ENCODE data around the gene BTBD7.
A peak's percentile ranks its signal among the peaks of the same experiment; 100 is the strongest.

The BTBD7 gene

DNA sequence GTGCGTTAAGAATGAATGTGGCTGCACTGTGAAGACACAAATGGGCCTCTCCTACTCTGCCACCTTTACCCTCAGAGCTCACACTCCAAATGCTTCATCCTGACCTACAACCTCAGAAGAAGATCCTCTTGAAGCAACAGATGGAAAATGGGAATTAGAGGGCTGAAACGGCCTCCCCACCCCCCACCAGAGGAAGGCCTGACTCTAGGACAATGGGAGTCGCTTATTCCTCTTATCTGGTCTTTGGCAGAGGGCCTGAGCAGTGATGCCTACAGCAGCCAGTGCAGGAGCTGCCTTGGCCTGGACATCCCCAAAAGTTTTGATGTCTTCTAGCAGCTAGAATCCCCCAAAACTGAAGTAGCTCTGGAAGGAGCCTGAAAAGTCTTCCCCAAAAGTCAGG, 29.2 kb downstream of the BTBD7 start:
- FAIRE-seq (no peak), DNase-seq (ENCODE audit: insufficient read length, low spot score) (no peak)

DNA sequence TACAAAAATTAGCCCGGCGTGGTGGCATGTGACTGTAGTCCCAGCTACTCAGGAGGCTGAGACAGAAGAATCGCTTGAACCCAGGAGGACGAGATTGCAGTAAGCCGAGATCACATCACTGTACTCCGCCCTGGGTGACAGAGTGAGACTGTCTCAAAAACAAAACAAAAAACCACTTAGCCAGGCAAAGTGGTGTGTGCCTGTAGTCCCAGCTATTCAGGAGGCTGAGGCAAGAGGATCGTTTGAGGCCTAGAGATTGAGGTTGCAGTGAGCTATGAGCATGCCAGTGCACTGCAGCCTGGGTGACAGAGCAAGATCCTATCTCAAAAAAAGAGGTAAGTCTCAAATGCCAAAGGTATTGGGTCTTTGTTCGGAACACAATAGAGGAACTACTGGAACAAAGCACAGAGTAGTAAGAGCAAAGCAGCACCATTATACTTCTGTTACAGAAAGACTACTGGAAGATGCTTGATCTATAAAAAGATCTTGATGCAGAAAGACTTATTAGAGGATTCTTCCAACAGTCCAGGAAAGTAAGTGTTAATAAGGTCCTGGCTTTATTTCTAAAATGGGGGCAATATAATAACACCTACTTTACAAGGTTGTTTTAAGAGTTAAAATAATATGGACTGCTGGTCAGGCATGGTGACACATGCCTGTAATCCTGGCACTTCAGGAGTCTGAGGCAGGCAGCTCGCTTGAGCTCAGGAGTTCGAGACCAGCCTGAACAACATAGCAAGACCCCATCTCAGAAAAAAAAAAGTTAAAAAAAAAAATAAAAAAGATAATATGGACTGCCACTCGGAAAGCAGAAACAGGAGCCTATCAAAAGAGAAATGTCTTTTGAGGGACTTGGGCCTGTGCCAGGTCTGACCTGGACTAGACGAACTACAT, 29.9 kb downstream of the BTBD7 start:
- FAIRE-seq: no peak

DNA sequence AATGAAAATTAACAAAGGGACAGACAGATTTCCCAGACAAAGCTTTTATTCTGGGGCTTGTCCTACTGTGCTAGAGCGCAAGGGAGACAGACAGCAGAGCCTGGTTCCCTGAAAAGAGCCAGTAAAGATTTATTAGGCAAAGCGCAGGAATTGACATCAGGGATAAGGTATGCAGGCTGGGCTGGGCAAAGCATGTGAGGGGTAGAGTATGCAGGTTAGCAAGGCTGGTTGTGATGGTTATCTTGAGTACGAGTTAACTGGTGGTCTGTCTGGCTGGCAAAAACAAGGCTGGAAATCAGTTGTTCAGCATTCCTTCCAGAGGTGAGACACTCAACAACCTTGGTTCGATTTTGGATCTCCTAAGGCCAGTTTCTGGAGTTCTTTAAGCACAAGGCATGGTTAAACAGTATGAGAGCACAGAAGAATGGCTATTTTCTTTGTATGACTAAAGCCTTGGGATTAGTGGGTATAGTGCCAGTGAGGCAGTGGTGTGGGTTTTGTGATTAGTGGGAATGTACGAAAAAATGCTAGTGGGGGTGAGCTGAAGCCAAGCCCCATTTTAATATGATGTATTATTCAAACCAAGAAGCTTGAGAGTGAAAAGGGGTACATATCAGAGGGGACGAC, 30.9 kb downstream of the BTBD7 start:
- no peak for DNase-seq (ENCODE audit: insufficient read length, low spot score)
- FAIRE-seq: no peak

More for the DNA sequence above, 29.9 kb downstream of the BTBD7 start:
- no peak for DNase-seq (ENCODE audit: insufficient read length, low spot score)

DNA sequence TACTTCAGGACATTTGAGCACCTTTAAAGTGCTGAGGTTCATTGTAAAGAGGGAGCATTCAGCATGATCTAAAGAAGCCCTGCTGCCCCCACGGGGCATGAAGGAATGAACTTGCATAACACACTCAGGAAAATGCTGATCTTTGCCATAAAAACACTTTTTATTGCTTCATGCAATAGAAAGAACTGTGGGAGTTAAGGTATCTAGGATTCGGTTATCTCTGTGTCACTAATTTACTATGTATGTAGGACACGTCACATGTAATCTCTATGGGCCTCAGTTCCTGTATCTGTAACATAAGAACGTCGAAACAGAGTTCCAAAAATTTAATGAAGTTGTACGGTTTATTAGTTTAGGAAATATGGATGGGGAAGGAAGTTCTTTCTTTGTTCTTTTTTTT, 33.0 kb downstream of the BTBD7 start:
- FAIRE-seq: no peak
- DNase-seq (ENCODE audit: insufficient read length, low spot score): no peak

DNA sequence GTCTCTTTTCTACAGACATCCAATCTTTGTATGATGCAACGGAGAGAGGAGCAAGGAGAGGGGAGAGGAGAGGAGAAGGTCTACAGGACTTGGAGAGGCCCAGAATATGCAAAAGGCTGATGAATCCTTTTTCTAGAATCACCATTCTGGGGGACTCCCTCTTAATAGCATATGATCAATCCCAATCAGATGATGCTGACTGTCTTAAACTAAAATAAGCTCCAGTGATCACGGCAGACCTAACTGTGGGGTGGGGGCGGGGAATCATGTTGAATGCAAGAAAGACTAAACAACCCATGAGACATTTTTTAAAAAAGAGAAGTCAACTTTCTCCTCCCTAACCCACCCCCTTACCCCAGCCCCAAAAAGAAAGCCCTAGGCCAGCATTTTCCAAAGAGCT, 33.4 kb downstream of the BTBD7 start:
- FAIRE-seq (no peak), DNase-seq (ENCODE audit: insufficient read length, low spot score) (no peak)

DNA sequence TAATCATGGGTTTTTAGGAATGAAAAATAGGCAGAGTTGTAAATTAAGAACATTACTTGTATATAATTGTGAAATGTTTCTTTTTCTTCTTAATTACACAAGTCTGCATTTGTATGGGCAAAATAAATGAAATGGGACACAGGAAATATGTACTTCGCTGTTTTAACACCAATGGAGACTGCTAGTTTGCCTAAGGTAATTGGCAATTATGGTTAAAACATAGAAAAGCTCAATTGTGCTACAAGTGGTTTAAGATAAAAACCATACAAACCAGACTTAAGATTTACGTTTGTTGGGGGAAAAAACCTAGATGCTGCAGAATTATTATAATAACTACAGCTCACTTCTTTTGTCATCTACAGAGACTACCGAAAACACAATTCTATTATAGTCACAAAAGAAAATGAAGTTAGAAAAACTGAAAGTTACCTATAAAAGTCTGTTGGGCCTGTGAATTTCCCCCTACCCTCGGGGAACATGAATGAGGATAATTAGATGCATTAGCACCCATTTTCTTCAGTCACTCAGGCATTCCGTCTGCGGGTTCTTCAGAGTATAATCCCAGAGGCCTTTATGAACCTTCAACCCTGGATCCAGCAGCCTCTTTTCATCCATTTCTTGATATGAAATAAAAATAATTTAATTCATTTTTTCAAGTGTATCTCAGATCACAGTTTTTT, 37.2 kb downstream of the BTBD7 start:
- DNase-seq (ENCODE audit: insufficient read length, low spot score) (no peak), FAIRE-seq (peak; percentile 44)

DNA sequence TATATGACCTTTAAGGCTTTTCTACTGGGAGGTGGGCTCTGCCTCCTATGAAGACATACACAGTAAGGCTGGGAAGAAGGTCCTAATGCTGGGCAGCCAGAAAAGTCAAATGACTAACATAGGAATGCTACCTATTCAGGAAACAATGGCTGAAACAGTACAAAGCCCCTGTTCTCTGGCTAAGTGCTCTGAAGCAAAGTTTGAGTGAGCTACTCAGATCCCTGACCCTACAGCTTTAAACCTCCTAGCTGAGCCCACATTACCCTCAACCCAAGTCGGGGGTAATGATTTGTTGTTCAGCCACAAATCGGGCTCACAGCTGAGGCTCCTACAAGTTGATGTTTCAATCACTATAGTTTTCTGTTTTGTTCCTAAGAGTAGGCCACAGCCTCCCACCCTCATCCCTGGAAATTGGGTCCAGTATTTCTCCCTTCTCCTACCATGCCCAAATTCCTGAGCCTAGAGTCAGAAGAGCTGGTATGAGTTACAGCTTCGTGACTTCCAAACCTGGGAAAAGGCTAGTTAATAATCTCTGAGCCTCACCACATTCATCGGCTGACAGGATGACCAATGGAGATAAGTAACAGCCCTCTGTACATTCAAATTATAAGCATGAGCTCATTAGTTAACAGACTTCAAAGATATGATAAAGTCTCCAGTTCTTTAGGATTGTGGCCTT, 46.5 kb downstream of the BTBD7 start:
- DNase-seq (ENCODE audit: insufficient read length, low spot score) (no peak), FAIRE-seq (peak; percentile 59)

DNA sequence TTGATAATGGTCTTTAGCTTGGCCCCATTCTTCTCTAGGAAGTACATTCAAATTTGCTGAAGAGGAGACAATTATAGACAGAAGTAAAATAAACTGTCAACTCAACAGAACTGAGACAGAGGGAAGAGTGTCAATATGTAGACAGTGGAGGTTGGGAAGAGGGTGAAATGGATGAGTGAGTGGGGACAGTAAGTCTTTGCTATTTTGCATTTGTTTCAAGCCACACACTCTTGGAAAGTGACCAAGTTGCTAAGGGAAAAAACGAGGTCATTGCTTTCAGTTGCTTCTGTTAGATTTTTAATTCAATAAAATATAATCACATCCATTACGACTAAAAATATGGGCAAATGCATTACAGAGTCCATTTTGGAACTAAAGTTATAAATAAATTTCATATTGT, 47.8 kb downstream of the BTBD7 start:
- FAIRE-seq (no peak), DNase-seq (ENCODE audit: insufficient read length, low spot score) (no peak)

DNA sequence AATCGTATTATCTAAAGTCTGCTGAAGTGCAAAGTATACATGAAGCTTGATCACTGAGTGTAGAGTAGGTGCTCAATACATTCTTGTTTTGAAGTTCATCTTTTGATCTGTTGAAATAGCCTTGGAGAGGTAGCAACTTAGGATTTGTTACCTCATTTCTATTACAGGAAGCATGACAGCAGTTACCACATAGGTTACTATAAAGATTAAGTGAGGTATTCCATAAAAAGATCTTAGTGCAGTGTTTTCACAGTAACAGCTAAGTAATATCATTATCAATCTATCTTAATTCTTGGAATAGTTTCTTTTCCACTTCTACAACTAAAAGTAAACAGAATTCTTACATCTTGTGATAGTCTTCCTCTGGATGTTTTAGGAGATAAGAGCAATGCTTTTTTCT, 50.9 kb downstream of the BTBD7 start:
- no peak for DNase-seq (ENCODE audit: insufficient read length, low spot score)
- FAIRE-seq: peak; percentile 65

DNA sequence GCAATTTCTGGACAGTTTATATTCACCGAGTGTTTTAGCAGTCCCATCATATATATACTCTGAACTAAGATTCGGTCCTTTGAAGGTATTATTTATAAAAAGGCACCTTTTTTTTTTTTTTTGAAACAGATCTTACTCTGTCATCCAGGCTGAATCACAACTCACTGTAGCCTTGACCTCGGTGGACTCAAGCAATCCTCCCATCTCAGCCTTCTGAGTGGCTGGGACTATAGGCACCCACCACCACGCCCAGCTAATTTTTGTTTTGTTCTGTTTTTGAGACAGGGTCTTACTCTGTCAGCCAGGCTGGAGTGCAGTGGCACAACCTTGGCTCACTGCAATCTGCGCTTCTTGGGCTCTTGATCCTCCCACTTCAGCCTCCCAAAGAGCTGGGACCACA, 52.1 kb downstream of the BTBD7 start:
- FAIRE-seq (no peak), DNase-seq (ENCODE audit: insufficient read length, low spot score) (no peak)

DNA sequence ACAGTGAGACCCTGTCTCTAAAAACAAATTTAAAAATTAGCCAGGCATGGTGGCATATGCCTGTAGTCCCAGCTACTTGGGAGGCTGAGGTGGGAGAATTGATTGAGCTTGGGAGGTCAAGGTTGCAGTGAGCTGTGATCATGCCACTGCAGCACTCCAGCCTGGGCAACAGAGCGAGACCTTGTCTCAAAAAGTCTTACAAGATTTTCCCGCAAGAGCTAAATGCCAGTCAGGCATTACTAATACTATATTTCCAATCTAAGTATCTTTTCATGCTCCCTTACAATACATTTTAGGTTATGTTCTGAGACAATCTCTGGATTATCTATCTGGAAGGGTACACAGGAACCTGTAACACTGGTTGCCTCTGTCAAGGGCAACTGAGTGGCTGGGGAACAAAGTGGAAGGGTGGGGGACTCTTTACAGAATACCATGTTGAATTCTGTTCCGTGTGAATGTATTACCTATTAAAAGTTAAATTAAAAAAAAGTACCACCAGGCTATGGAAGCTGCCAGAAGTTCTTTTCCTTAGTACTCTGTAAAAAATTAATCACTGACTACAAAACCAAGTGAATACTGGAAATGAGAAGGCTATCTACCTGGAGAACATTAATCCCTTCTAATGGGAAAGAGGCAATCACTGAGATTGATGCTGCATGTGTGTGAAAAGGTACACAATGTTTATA, 56.7 kb downstream of the BTBD7 start:
- FAIRE-seq (no peak), DNase-seq (ENCODE audit: insufficient read length, low spot score) (no peak)

DNA sequence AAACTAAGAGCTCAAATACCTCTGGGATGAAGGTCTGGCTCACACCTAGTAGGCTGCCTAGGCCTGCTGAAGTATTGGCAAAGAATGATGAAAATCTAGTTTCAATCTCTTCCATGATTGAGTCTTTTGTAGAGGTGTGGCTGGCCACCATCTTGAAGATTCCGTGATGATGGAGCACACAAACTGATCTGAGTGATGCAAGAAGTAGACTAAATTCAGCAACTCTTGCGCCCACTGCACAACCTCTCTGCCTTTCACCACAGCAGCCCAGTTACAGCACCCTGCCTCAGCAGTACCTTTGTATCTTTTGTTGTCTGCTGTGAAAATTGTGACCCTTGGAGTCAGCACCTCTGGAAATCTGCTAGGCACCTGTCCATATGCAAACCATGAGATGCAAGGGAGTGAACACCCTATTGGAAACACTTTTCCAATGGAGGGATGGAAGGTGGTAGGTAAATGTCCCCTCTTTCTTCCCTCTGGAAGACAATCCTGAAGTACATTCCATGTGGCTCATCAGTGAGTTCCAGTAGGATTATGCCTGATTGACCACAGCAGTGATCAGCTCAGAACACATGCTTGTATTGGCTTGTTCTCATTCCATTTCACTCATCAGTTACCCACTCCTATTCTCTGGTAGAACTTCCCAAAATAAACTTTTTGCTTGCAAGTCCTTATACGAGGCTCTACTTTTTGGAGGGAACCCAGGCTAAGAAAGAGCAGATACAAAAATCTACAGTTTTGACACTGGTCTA, 58.6 kb downstream of the BTBD7 start:
- FAIRE-seq (no peak), DNase-seq (ENCODE audit: insufficient read length, low spot score) (no peak)

DNA sequence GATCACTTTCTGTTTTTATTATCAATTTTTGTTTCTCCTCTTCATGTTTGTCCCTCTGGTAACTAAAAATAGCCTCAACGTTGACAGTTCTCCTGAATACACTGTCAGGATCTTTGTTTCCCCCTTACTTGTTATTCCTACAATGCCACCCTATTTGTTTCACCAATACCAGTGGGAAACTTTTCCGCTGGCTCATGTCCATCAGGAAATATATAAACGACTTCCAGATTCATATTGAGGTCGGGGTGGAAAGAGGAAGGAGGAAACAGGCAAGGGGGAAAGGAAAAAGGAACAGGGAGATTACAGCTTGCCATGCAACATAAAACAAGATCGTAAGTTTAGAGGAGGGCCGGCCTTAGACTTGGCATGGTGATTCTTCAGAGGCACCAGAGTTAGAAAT, 61.7 kb downstream of the BTBD7 start:
- no peak for DNase-seq (ENCODE audit: insufficient read length, low spot score)
- FAIRE-seq: no peak

DNA sequence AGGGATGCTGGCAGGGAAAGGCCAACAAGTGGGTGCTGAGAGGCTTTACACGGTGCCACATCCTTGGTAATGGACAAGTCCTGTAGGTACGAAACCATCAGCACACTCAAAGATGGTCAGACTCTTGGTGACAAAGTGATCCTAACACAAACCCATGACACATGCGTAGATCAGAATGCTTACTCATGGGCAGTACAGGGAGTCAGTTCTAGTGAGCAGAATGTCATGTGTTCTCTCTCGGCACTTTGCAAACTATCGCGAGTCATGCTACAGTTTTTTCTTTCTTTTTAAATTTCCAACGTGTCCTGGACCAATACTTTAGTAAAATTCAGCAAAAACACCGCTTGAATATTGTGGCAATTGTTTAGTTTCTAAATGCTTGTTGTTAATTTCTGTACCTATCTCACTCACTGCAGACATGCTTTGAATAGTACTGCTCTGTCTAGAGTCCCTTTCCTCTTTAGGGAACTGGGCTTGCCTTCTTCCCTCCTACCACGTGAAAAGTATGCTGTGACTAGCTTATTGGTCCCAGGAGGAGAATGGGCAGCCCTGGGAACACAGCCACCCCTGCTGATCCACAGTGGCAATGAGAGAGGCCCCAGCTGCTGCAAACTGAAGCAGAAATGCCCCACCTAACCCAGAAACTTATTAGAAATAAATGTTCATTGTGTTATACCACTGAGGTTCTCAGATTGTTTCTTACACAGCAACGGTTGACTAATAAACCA, 63.3 kb downstream of the BTBD7 start:
- FAIRE-seq: no peak
- no peak for DNase-seq (ENCODE audit: insufficient read length, low spot score)

DNA sequence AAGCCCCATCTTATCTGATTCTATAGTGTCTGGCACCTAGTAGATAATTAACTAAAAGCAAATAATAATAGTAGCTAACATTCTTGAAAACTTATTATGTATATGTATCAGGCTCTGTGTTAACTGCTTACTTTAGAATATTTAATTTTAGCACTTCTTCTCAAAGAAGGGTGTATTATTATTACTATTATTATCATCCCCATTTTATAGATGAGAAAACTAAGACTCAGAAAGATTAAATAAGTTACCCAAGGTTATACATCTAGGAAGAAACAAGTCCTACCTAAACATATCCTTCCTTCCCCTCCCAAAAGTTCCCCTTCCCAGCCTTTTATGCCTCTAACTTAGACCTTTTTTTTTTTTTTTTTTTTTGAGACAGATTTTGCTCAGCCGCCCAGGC, 64.4 kb downstream of the BTBD7 start:
- DNase-seq (ENCODE audit: insufficient read length, low spot score): no peak
- no peak for FAIRE-seq

DNA sequence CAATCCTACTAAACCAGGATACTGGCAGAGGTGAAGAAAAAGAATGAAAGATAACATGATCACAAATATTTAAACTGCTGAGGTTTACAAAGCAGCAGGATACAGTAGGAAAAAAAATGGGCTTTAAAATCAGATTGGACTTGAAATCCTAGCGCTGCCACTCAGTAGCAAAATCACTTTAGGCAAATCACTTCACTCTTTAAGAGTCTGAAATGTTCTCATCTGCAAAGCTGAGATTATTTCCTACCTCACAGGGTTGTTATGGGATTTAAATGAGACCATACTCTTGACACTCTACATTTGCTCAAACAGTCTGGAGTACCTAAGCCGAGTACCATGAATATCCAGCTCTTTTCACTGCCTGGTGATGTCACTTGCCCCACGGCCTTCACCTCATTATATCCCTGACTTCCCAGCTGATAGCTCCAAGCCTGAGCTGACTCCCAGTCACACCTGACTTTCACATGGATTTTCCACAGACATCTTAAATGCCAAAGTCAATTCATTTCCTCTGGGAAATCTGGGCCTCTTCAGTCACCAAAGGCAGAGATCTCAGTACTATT, 65.6 kb downstream of the BTBD7 start:
- DNase-seq (ENCODE audit: insufficient read length, low spot score) (no peak), FAIRE-seq (no peak)

DNA sequence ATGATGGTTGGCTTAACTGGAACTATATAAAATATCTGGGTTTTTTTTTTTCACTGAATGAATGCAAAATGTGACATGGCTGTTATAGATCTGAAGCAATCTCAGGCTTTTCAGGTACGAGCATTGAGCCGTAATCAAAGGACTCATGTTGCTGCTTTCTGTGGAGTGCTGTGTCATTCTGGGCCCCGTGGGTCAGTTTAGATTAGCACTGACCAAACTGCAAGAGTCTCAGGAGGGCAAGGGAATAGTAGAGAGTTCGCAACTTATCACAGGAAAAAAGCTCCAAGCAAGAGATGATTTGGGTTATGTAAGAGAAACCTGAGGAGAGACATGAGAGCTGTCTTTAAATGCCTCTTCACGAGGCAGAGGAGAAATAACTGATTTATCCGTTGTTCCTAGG, 66.7 kb downstream of the BTBD7 start:
- DNase-seq (ENCODE audit: insufficient read length, low spot score) (no peak), FAIRE-seq (no peak)

DNA sequence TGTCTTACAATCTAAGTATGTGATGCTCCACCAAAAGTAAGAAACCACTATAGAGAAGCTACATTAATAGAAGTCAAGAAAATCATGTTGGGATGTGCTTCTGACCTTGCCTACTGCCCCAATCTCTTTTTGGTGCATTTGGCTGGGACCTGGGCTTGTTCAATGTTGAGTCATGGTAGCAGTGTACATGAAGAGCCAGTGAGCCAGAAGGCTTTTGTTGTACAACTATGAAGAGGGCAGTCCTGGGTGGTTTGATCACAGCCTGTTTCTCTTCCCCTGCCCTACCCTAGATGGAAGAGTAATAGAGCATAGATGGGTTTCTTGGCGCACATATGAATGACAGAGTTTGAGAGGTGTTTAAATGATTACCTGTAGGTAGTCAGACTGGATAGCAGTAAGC, 69.4 kb downstream of the BTBD7 start:
- DNase-seq (ENCODE audit: insufficient read length, low spot score) (no peak), FAIRE-seq (no peak)

DNA sequence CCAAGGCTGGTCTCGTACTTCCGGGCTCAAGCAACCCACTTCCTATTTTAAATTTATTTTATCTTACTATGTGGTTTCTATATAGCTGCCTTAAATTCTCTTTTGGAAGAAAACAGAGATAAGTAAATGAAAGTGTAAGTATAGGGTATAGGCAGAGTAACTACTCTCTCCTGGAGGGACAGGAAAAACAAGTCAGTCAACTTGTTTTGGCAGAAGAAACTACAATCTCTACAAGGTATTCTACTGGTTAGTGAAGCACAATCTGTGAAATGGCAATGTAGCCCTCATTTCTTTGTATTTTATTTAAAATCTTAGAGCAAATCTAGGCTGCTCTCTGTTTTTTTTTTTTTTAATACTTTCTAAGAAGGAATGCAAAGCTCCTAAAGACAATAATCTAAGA, 70.4 kb downstream of the BTBD7 start:
- FAIRE-seq: no peak
- no peak for DNase-seq (ENCODE audit: insufficient read length, low spot score)

Data from GM19239 (cell line).